Fibroblast of villous mesenchyme (primary cell): ENCODE results near the gene ZBTB11. TPM values are rescaled to one million over a fixed set of nuclear protein-coding genes. Genes with fewer than 3 reads are reported as not detected.
A peak's percentile ranks its signal among the peaks of the same experiment; 100 is the strongest.

ENCODE experiments used
- DNase-seq: peaks from one replicate; pipeline ENCODE4 v3.0.0-alpha.2; 2010; ENCODE audit warnings: low read depth
- H3K4me3 ChIP-seq: 2 replicates; pipeline ENCODE4 v1.5.1; 2011; ENCODE audit warnings: low read depth, mild to moderate bottlenecking, low read length
- CTCF ChIP-seq: IDR thresholded peaks from 2 replicates; pipeline ENCODE4 v1.5.1; 2012; ENCODE audit warnings: low read depth, mild to moderate bottlenecking, low read length; ENCODE audit not compliant: insufficient read depth
- total RNA-seq: library from RNA; depleted of rRNA; stranded (reverse); fragments of >200 nt; gene quantifications from 2 replicates; pipeline ENCODE4 v1.2.3, GENCODE V29; 2012

Gene ZBTB11
- total RNA-seq = 20.9 and 33.2 TPM in 2 replicates

- H3K4me3 ChIP-seq = peak within 1 kb of the TSS; percentile 97
- peak; percentile 100 for DNase-seq
- peak; percentile 59 for TF ChIP-seq CTCF
Measured at GRCh38 chr3:101676765-101677435, at the start of gene ZBTB11. Gene ZBTB11, minus strand, starts transcription at chr3:101677132. Its CDS starts 218 bp downstream, at chr3:101676914.

GRCh38 chr3:101725890-101726275, 49.0 kb upstream of the ZBTB11 start:
- DNase-seq = no peak
- H3K4me3 ChIP-seq = peak overlapping the region; percentile 97
- no peak for TF ChIP-seq CTCF

GRCh38 chr3:101725194-101725889, 48.4 kb upstream of the ZBTB11 start:
- TF ChIP-seq CTCF = no peak
- H3K4me3 ChIP-seq = peak overlapping the region; percentile 97
- peak; percentile 15 for DNase-seq

GRCh38 chr3:101724329-101725193, 47.6 kb upstream of the ZBTB11 start, which contains the start of gene CEP97:
Gene CEP97, plus strand, starts transcription at chr3:101724614. Its CDS starts 63 bp downstream, at chr3:101724677.
- no peak for TF ChIP-seq CTCF
- H3K4me3 ChIP-seq = peak within 1 kb of the TSS; percentile 97
- peak; percentile 93 for DNase-seq

- TF ChIP-seq CTCF = no peak
- no peak overlapping the region for H3K4me3 ChIP-seq
- no peak for DNase-seq
Measured at GRCh38 chr3:101722394-101723173, 45.7 kb upstream of the ZBTB11 start.
